Measurements from ENCODE around the gene PTPRN2. TPM values are rescaled to one million over a fixed set of nuclear protein-coding genes. Genes with fewer than 3 reads are reported as not detected.

Gene PTPRN2
- total and polyA plus RNA-seq, 2 of the 8 experiments (the other 6 are each of a cell fraction or from before 2014, with no cell fraction given), result 2.6 to 4.5 TPM

DNA sequence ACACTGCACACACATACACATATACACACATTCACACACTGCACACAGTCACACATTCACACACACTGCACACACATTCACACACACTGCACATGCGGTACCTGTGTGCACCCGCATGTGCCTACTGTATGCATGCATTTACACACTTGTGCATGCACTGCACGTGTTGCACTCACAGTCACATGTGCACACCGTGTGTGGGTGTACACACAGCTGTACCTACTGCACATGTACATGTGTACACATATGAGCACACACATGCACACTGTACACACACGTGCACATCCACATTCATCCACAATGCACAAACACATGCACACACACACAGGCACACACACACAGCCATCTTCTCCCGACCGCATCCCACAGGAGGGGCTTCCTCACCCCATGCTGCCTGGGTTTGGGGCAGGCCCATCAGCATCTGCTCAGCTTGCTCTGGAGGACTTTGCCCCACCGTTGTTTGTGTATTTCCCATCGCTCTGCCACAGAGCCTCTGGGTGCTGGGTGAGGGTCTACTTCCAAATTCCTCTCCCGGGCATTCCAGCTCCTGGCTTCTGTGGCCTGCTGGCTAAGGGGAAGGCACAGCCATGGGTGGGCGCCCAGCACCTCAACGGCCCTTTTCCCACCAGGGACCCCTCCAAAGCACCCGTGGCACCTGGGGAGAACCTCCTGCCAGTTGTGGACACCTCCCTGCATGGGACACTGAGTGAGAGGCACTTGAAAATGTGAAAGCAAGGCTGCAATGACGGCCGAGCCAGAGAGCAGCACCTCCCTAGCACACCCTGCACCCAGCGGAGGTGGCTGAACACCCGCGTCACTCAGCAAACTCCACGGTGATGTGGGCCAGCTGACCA lies 324.3 kb downstream of the PTPRN2 start (continued):
- no peak for TF ChIP-seq TAF7 (optimal IDR thresholded peaks at IDR 0.05; ENCODE audit: borderline replicate concordance, low read depth, low read length)
- TF ChIP-seq CHD2 (IDR thresholded peaks at IDR 0.05; ENCODE audit: low read length), result no peak
- no peak for TF ChIP-seq RBBP5 (IDR thresholded peaks at IDR 0.05; ENCODE audit: borderline replicate concordance, low read depth, low read length)
- TF ChIP-seq EP300 (IDR thresholded peaks at IDR 0.05; ENCODE audit: borderline replicate concordance in 1 of 2, low read depth in 2 of 2, low read length in 2 of 2), result no peak

Measured in H1 (cell line).